NCI-H1092 (cell line): ENCODE measurements around the gene ADGRF1.
A peak's percentile ranks its signal among the peaks of the same experiment; 100 is the strongest.
"Not testable (repeated sequence)": the region's sequence is repeated elsewhere in the genome, so short reads cannot be mapped to it uniquely, and the experiment has no call there.

Experiments used
- DNase-seq: peaks from one replicate; lab custom pipeline; 2025; lab: John Stamatoyannopoulos, UW

ADGRF1 gene

DNA sequence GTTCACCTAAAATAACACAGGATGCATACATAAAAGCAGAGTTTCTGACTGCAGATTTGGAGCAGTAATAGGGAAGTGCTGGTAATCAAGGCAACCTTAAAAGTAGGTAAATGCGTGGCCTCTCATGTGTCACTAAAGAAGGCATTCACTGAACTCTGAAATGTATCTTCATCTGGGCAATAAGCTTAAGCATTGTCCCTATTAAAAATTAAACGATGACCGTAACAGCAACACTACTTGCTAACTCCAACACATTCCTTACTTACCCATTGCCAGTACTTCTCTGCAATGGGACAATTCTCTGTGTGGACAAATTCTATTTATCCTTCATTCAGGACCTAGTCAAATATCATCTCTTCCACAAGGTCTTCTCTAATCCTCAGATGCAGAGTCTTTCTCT, 19.9 kb downstream of the ADGRF1 start:
- no peak for DNase-seq

- no peak for DNase-seq
These were observed 22.2 kb downstream of the ADGRF1 start for GRCh38 chr6:47019941-47020340.

GRCh38 chr6:47016909-47017308, 25.2 kb downstream of the ADGRF1 start:
- DNase-seq, result no peak

- DNase-seq, result peak; percentile 22
These were observed 25.9 kb downstream of the ADGRF1 start for GRCh38 chr6:47016261-47016660.

DNA sequence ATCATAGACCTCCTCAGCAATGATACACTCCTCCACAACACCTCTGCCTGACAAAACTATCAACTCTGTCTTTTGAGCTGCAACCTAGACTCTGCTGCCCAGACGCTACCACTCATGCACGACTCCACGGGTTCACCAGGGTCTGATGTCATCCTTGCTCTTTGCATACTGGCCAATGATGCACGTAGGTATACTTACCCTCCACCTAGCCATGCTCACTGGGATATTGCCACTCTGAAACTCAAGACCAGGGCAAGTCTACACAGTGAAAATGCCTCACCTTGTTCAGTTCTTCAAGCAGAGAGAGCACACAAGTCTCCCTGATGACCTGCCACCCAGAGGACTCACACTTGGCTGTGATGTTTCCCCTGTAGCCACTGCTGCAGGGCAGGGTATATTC, 27.7 kb downstream of the ADGRF1 start:
- no peak for DNase-seq

- no peak for DNase-seq
These were observed 32.5 kb downstream of the ADGRF1 start for GRCh38 chr6:47009583-47009982.

DNA sequence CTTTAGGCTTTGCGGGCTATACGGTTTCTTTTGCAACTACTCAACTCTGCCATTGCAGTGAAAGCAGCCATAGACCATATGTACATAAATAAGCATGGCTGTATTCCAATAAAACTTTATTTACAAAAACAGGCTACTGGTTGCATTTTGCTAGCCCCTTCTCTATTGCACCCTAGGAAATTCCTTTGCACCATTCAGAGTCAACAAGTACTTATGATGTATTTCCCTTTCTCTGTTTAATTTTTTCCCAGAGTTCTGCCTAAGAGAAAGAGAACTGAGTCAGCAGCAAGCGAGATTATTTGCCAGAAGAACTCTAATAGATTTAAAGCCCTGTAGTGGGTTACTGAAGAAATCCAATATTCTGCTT, 33.8 kb downstream of the ADGRF1 start:
- DNase-seq, result no peak

GRCh38 chr6:47007657-47008396, 34.3 kb downstream of the ADGRF1 start:
- DNase-seq, result no peak

DNA sequence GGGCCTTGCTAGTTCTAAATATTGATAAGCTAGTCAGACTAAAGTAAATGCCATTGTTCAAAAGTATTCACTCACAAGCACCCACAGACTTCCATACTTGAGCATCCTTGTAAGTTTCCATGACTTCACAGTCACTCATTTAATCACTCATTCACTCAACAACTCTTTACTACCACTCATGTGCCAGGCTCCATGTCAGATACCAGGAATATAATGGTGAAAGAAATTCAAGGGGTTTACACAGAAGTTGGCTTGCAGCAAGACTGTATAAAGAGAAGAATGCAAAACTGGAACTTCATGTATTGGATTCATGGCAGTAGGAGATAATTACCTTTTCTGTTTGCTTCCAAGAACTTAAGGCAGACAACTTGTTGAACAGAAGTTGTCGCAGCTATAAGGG, 36.6 kb downstream of the ADGRF1 start:
- no peak for DNase-seq

- no peak for DNase-seq
These were observed 37.7 kb downstream of the ADGRF1 start for GRCh38 chr6:47004463-47004862.

- DNase-seq, result no peak
These were observed 41.3 kb downstream of the ADGRF1 start for GRCh38 chr6:47000842-47001241.

DNA sequence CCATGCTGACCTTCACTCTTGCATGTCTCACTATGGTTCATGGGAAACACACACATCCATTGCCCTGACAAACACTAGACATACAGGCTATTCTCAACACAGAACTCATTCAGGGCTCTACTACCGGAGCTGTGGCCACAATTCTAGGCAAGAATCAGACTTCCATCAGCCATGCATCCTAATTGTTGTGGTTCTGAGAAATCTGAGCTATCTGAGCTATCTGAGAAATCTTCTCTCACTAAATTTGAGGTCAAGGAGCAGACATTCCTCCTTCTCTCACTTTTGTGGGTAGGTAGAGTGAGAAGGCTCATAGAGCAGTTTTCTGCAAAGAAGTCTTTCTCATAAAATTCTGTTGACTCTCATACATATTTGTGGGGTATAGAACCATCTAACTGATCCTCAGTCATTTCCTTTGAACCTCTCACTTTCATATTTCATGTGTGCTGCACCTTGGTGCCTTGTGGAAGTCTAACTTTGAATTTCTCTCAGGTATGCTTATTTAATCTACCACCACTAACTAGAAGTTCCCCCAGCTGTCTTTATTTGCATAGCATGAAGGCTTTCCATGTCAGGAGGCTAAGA, 43.6 kb downstream of the ADGRF1 start:
- DNase-seq, result no peak

DNA sequence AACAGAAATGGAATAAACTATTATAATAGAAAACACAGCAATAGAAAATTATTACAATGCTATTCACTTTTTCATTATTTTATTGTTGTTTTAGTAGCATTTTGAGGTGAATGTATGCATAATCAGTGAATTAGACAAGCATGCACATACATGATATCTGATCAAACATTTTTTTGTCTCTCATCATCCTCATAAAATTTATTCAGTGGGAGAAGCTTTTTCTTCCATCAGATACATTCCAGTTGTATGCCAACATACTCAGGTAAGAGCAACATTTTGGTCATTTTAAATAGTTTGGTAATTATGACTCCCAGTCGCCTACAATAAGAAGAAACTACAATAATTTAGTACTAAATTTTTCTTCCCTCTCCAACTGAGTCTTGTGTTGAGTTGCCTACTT, 44.5 kb downstream of the ADGRF1 start:
- DNase-seq, result no peak

- no peak for DNase-seq
These were observed 45.1 kb downstream of the ADGRF1 start for GRCh38 chr6:46996860-46997641.

GRCh38 chr6:46994933-46995332, 47.2 kb downstream of the ADGRF1 start:
- no peak for DNase-seq

GRCh38 chr6:46993846-46994245, 48.3 kb downstream of the ADGRF1 start:
- DNase-seq, result no peak

DNA sequence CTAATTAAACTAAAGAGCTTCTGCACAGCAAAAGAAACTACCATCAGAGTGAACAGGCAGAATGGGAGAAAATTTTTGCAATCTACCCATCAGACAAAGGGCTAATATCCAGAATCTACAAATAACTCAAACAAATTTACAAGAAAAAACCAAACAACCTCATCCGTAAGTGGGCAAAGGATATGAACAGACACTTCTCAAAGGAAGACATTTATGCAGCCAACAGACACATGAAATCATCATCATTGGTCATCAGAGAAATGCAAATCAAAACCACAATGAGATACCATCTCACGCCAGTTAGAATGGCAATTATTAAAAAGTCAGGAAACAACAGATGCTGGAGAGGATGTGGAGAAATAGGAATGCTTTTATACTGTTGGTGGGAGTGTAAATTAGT, 49.7 kb downstream of the ADGRF1 start:
- DNase-seq, result not testable (repeated sequence)

- peak; percentile 30 for DNase-seq
These were observed 51.2 kb downstream of the ADGRF1 start for GRCh38 chr6:46990818-46991510.

DNA sequence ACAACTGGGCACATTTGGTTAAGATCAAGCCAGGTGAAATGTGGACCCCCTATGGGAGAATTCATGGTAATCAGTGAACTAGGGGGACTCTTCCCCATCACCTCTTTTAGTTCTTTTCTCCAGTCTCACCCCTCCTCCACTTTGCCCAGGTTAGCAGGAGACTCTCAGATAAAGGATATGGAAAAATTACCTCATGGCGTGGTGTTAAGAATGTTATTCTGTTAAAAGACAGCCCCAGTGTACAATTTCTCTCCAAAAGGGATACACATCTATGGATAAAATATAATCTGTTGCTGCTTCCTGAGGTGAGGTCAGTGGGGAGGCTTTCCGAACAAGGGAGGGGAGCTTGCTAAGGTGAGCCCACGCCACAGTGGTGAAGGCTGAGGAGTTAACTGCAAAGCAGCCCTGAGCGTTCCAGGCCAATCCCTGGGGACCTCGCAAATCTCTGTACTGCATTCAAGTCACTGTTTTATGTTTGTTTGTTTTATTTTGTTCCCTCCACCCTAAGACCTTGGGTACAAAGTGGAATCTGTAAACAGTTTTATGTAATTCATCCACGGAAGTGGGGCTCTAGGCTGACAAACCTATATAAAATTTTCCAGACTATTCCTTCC, 52.0 kb downstream of the ADGRF1 start:
- no peak for DNase-seq

- no peak for DNase-seq
These were observed 52.7 kb downstream of the ADGRF1 start for GRCh38 chr6:46989398-46989797.

DNA sequence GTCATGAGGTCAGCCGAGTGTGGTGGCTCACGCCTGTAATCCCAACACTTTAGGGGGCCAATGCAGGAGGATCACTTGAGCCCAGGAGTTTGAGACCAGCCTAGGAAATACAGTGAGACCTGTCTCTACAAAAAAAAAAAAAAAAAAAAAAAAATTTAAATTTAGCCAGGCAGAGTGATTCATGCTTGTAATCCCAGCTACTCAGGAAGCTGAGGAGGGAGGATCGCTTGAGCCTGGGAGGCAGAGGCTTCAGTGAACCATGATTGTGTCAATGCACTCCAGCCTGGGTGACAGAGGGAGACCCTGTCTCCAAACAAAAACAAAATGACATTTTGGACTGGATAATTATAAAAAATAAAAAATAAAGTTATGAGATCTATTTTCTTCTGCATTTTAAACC, 56.2 kb downstream of the ADGRF1 start:
- no peak for DNase-seq

- no peak for DNase-seq
These were observed 59.1 kb downstream of the ADGRF1 start for GRCh38 chr6:46983007-46983411.
